ENCODE results near the gene ZNF853.
"Not testable (repeated sequence)": the region's sequence is repeated elsewhere in the genome, so short reads cannot be mapped to it uniquely, and the experiment has no call there.

ZNF853 gene

GRCh38 chr7:6606866-6607583 lies 8.4 kb upstream of the ZNF853 start:
- no peak for DNase-seq

- no peak for DNase-seq
These were observed 7.8 kb upstream of the ZNF853 start for GRCh38 chr7:6607651-6608051.

GRCh38 chr7:6608081-6608480 lies 7.3 kb upstream of the ZNF853 start:
- no peak for DNase-seq

- DNase-seq, result no peak
These were observed 6.6 kb upstream of the ZNF853 start for GRCh38 chr7:6608794-6609193.

- DNase-seq, result no peak
These were observed 2.6 kb upstream of the ZNF853 start for GRCh38 chr7:6612819-6613218.

- DNase-seq, result no peak
These were observed 1.7 kb upstream of the ZNF853 start for GRCh38 chr7:6613706-6614105.

- DNase-seq, result peak; percentile 48
These were observed 529 bp downstream of the ZNF853 start for GRCh38 chr7:6615723-6616555.

- no peak for DNase-seq
These were observed 1.6 kb downstream of the ZNF853 start for GRCh38 chr7:6616854-6617643.

GRCh38 chr7:6618621-6619020 lies 3.2 kb downstream of the ZNF853 start:
- no peak for DNase-seq

- DNase-seq, result no peak
These were observed 4.6 kb downstream of the ZNF853 start for GRCh38 chr7:6619961-6620360.

GRCh38 chr7:6621195-6622133 lies 6.1 kb downstream of the ZNF853 start:
- no peak for DNase-seq

- no peak for DNase-seq
These were observed 6.8 kb downstream of the ZNF853 start for GRCh38 chr7:6622134-6622710.

- DNase-seq, result no peak
These were observed 8.3 kb downstream of the ZNF853 start for GRCh38 chr7:6623589-6624245.

- DNase-seq, result no peak
These were observed 8.8 kb downstream of the ZNF853 start for GRCh38 chr7:6624246-6624611.

GRCh38 chr7:6628045-6628444 lies 12.6 kb downstream of the ZNF853 start:
- DNase-seq, result peak; percentile 93

GRCh38 chr7:6630007-6630849 lies 14.8 kb downstream of the ZNF853 start:
- no peak for DNase-seq

- DNase-seq, result no peak
These were observed 16.2 kb downstream of the ZNF853 start for GRCh38 chr7:6631605-6632004.

GRCh38 chr7:6634021-6634420 lies 18.6 kb downstream of the ZNF853 start:
- DNase-seq, result no peak

- not testable (repeated sequence) for DNase-seq
These were observed 19.6 kb downstream of the ZNF853 start for GRCh38 chr7:6634971-6635370.

GRCh38 chr7:6636741-6637543 lies 21.5 kb downstream of the ZNF853 start, which contains the start of gene ZNF316:
Gene ZNF316, plus strand, starts transcription at chr7:6637318. Its CDS starts 5,092 bp downstream, at chr7:6642410.
- peak; percentile 16 for DNase-seq

Data from NCI-H1105 treated with DMSO at 0.1 percent for 48 hours (cell line).